ENCODE results near the gene SPOPL.
"Not testable (repeated sequence)": the region's sequence is repeated elsewhere in the genome, so short reads cannot be mapped to it uniquely, and the experiment has no call there.

SPOPL gene

DNA sequence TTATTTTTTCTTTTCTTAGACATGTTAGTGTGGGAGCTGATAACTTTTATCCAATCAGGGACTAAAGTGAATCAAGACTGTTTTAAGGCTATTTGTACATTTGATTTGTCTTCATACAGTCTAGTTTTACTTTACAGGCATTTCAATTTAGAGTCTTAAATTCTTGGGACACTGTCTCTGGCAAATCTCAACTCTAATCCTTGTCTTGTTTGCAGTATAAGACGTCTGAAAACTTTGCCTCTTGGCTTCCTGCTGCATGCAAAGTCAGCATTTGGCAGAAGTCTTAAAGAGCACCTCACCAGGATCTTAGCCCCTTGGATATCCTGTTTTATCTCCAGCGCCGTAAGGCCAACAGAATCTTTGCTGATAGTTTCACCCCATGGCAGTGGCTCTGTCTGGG lies 30.3 kb downstream of the SPOPL start:
- TF ChIP-seq CTCF (IDR thresholded peaks at IDR 0.05; ENCODE audit: poor library complexity, severe bottlenecking), result no peak
- DNase-seq (ENCODE audit: low spot score) (no peak), ATAC-seq (ENCODE audit: low read depth) (no peak)
- Histone ChIP-seq H3K9me3 (ENCODE audit: severe bottlenecking) (no peaks in the 10 kb centered on the region), H3K36me3 (ENCODE audit: low read depth) (no peaks in the 10 kb centered on the region), H3K27me3 (ENCODE audit: insufficient read depth, poor library complexity, severe bottlenecking) (no peaks in the 10 kb centered on the region), H3K4me3 (ENCODE audit: severe bottlenecking) (no peak overlapping the region), H3K4me1 (ENCODE audit: insufficient read depth, poor library complexity, severe bottlenecking) (no peaks in the 10 kb centered on the region), H3K27ac (ENCODE audit: poor library complexity, severe bottlenecking) (no peak overlapping the region)

- H3K4me1 ChIP-seq (ENCODE audit: insufficient read depth, poor library complexity, severe bottlenecking), result no peaks in the 10 kb centered on the region
- ATAC-seq (ENCODE audit: low read depth), result no peak
- no peaks in the 10 kb centered on the region for H3K27me3 ChIP-seq (ENCODE audit: insufficient read depth, poor library complexity, severe bottlenecking)
- H3K4me3 ChIP-seq (ENCODE audit: severe bottlenecking), result no peak overlapping the region
- no peak for TF ChIP-seq CTCF (IDR thresholded peaks at IDR 0.05; ENCODE audit: poor library complexity, severe bottlenecking)
- H3K9me3 ChIP-seq (ENCODE audit: severe bottlenecking), result no peaks in the 10 kb centered on the region
- H3K27ac ChIP-seq (ENCODE audit: poor library complexity, severe bottlenecking), result no peak overlapping the region
- H3K36me3 ChIP-seq (ENCODE audit: low read depth), result no peaks in the 10 kb centered on the region
- DNase-seq (ENCODE audit: low spot score), result no peak
Observed at GRCh38 chr2:138534791-138535190, 33.2 kb downstream of the SPOPL start.

DNA sequence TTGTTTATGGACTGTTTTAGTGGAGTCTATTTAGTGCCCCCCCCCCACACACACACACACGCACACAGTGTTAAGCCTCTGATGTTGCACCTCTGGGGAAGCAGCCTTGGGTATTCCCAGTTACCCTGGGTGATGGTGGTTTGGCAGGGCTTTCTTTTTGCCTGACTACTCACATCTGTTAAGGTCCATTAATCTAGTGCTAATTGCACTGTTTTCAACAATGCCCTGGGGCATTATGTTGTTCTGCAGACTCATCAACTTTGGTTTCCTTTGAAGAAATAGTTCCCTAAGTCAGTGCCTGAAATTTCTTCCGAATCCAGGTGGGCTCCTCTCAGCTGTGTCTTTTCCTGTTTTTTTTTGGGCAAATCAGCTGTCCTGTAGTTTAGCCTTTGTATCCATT lies 34.7 kb downstream of the SPOPL start:
- H3K36me3 ChIP-seq (ENCODE audit: low read depth), result no peaks in the 10 kb centered on the region
- no peaks in the 10 kb centered on the region for H3K4me1 ChIP-seq (ENCODE audit: insufficient read depth, poor library complexity, severe bottlenecking)
- no peak overlapping the region for H3K4me3 ChIP-seq (ENCODE audit: severe bottlenecking)
- TF ChIP-seq CTCF (IDR thresholded peaks at IDR 0.05; ENCODE audit: poor library complexity, severe bottlenecking), result no peak
- DNase-seq (ENCODE audit: low spot score) (no peak), ATAC-seq (ENCODE audit: low read depth) (no peak)
- no peaks in the 10 kb centered on the region for H3K27me3 ChIP-seq (ENCODE audit: insufficient read depth, poor library complexity, severe bottlenecking)
- no peak overlapping the region for H3K27ac ChIP-seq (ENCODE audit: poor library complexity, severe bottlenecking)
- H3K9me3 ChIP-seq (ENCODE audit: severe bottlenecking), result no peaks in the 10 kb centered on the region

- TF ChIP-seq CTCF (IDR thresholded peaks at IDR 0.05; ENCODE audit: poor library complexity, severe bottlenecking), result no peak
- H3K4me1 ChIP-seq (ENCODE audit: insufficient read depth, poor library complexity, severe bottlenecking), result no peaks in the 10 kb centered on the region
- ATAC-seq (ENCODE audit: low read depth) (no peak), DNase-seq (ENCODE audit: low spot score) (no peak)
- H3K27ac ChIP-seq (ENCODE audit: poor library complexity, severe bottlenecking), result no peak overlapping the region
- peaks cover 2% of the 10 kb centered on the region for H3K9me3 ChIP-seq (ENCODE audit: severe bottlenecking)
- no peaks in the 10 kb centered on the region for H3K27me3 ChIP-seq (ENCODE audit: insufficient read depth, poor library complexity, severe bottlenecking)
- H3K4me3 ChIP-seq (ENCODE audit: severe bottlenecking), result no peak overlapping the region
- H3K36me3 ChIP-seq (ENCODE audit: low read depth), result no peaks in the 10 kb centered on the region
Observed at GRCh38 chr2:138536740-138537139, 35.2 kb downstream of the SPOPL start.

- no peak for DNase-seq (ENCODE audit: low spot score)
- no peaks in the 10 kb centered on the region for H3K4me1 ChIP-seq (ENCODE audit: insufficient read depth, poor library complexity, severe bottlenecking)
- ATAC-seq (ENCODE audit: low read depth), result no peak
Observed at GRCh38 chr2:138537170-138537915, 35.8 kb downstream of the SPOPL start.

DNA sequence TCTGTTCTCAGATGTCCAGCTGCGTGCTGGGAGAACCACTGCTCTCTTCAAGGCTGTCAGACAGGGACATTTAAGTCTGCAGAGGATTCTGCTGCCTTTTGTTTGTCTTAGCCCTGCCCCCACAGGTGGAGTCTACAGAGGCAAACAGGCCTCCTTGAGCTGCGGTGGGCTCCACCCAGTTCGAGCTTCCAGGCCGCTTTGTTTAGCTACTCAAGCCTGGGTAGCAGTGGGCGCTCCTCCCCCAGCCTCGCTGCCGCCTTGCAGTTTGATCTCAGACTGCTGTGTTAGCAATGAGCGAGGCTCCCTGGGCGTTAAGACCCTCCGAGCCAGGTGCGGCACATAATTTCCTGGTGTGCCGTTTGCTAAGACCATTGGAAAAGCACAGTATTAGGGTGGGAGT lies 42.6 kb downstream of the SPOPL start:
- H3K4me1 ChIP-seq (ENCODE audit: insufficient read depth, poor library complexity, severe bottlenecking); H3K36me3 ChIP-seq (ENCODE audit: low read depth); H3K4me3 ChIP-seq (ENCODE audit: severe bottlenecking); H3K27me3 ChIP-seq (ENCODE audit: insufficient read depth, poor library complexity, severe bottlenecking); H3K27ac ChIP-seq (ENCODE audit: poor library complexity, severe bottlenecking); DNase-seq (ENCODE audit: low spot score); ATAC-seq (ENCODE audit: low read depth); H3K9me3 ChIP-seq (ENCODE audit: severe bottlenecking): not testable (repeated sequence)

More at GRCh38 chr2:138537170-138537915, 35.8 kb downstream of the SPOPL start:
- Histone ChIP-seq H3K27me3 (ENCODE audit: insufficient read depth, poor library complexity, severe bottlenecking) (no peaks in the 10 kb centered on the region), H3K4me3 (ENCODE audit: severe bottlenecking) (no peak overlapping the region), H3K27ac (ENCODE audit: poor library complexity, severe bottlenecking) (no peak overlapping the region), H3K36me3 (ENCODE audit: low read depth) (no peaks in the 10 kb centered on the region), H3K9me3 (ENCODE audit: severe bottlenecking) (peaks cover 2% of the 10 kb centered on the region)
- TF ChIP-seq CTCF (IDR thresholded peaks at IDR 0.05; ENCODE audit: poor library complexity, severe bottlenecking), result no peak
